ENCODE data around the gene CREG2. TPM values are rescaled to one million over a fixed set of nuclear protein-coding genes. Genes with fewer than 3 reads are reported as not detected.

Gene CREG2
- total RNA-seq, 1 donor from 2014 or later: not detected

GRCh38 chr2:101346909-101347308 lies 40.4 kb downstream of the CREG2 start:
- H3K4me3 Mint-ChIP-seq: no peak overlapping the region
- intact Hi-C loops (cut with micrococcal nuclease): no loop called here
- H3K4me1 Mint-ChIP-seq: peaks cover 4% of the 10 kb centered on the region
- H3K27ac Mint-ChIP-seq: no peak overlapping the region
- H3K27me3 Mint-ChIP-seq: no peaks in the 10 kb centered on the region
- ATAC-seq (ENCODE audit: low read depth): no peak
- CTCF ChIA-PET: interaction anchor here (1.2 kb wide), 1 partner anchor 72 kb away, joined by 5 read pairs; no protein-coding TSS in a partner anchor
- no peak for DNase-seq
- H3K36me3 Mint-ChIP-seq (ENCODE audit: low read depth): no peaks in the 10 kb centered on the region
- POLR2A ChIA-PET: no interaction called here
- TF ChIP-seq CTCF (IDR thresholded peaks at IDR 0.05): no peak
- no peaks in the 10 kb centered on the region for H3K9me3 Mint-ChIP-seq

GRCh38 chr2:101344137-101344536 lies 43.2 kb downstream of the CREG2 start:
- Mint-ChIP-seq H3K9me3 (no peaks in the 10 kb centered on the region), H3K27ac (no peak overlapping the region), H3K4me3 (no peak overlapping the region), H3K4me1 (peaks cover 9% of the 10 kb centered on the region), H3K36me3 (ENCODE audit: low read depth) (no peaks in the 10 kb centered on the region), H3K27me3 (no peaks in the 10 kb centered on the region)
- ChIA-PET POLR2A (no interaction called here), CTCF (no interaction called here)
- DNase-seq (no peak), ATAC-seq (ENCODE audit: low read depth) (no peak)
- no peak for TF ChIP-seq CTCF (IDR thresholded peaks at IDR 0.05)
- intact Hi-C loops (cut with micrococcal nuclease): no loop called here

DNA sequence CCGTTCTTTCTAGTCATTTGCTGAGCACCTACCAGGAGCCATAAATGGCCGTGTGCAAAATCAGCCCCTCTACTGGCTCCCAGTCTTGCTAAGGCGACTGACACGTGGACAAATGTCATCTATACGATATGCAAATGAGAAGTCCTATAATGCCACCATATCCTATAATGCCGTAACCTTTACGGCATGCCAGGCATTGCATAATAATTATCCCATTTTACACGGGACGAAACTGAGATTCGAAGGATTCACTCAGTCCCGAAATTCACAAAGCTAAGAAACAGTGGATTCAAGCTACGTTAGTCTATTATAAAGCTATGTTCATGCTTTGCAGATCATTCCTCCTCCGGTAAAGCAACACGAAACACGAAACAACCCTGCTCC lies 44.7 kb downstream of the CREG2 start:
- Mint-ChIP-seq H3K36me3 (ENCODE audit: low read depth) (no peaks in the 10 kb centered on the region), H3K4me3 (no peak overlapping the region), H3K27me3 (peaks cover 5% of the 10 kb centered on the region), H3K27ac (no peak overlapping the region), H3K9me3 (no peaks in the 10 kb centered on the region), H3K4me1 (peaks cover 7% of the 10 kb centered on the region)
- ChIA-PET POLR2A (interaction anchor here (0.5 to 1.4 kb wide), 3 partner anchors 19 to 331 kb away, joined by 3 to 5 read pairs (median 3); partner anchors contain the start of gene RNF149), CTCF (interaction anchor here (0.7 to 3.8 kb wide), 32 partner anchors 9 to 898 kb away, joined by 3 to 51 read pairs (median 4); partner anchors contain the start of genes CREG2 and RNF149)
- DNase-seq (no peak), ATAC-seq (ENCODE audit: low read depth) (no peak)
- no peak for TF ChIP-seq CTCF (IDR thresholded peaks at IDR 0.05)
- intact Hi-C loops (cut with micrococcal nuclease): loop anchor here (1.0 to 2.0 kb wide), 5 partner anchors 45 to 1107 kb away; partner anchors contain the start of gene CREG2

DNA sequence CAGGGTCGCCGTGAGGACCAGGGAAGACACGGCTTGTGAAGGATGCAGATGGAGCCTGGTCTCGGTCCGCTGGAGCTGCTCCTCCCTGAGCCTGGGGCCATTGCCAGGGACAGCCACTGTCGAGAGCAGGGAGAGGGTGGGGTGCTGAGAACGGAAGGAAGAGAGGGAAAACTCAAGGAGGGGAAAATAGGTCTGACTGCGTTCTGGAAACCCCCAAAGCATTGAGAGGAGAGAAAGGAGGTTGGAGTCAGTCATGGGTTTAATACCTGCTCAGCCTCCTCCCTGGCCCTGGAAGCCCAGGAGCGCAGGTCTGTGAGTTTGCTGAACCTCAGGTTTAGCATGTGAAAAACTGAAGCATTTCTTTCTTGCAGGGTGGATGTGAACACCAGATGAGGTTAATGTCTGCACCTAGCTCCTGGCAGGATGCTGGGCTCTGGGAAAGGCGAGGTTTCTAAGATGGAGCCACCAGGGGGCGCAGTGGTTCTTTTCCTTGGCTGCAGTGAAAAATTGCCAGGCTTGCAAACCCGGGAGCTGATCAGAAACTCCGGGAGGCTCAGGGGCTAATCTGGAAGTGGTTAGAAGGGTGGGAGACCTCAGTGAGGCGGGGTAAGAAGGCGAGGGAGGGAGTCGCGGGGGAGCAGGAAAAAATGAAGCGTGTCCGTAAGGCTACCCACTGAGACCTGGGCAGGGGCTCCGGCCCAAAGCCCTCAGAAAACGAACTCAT lies 45.2 kb downstream of the CREG2 start:
- no peak overlapping the region for H3K27ac Mint-ChIP-seq
- no peaks in the 10 kb centered on the region for H3K36me3 Mint-ChIP-seq (ENCODE audit: low read depth)
- peaks cover 7% of the 10 kb centered on the region for H3K4me1 Mint-ChIP-seq
- POLR2A ChIA-PET: interaction anchor here (0.5 to 1.4 kb wide), 4 partner anchors 19 to 331 kb away, joined by 3 to 5 read pairs (median 4); partner anchors contain the start of gene RNF149
- CTCF ChIA-PET: interaction anchor here (0.6 to 3.8 kb wide), 37 partner anchors 8 to 898 kb away, joined by 3 to 51 read pairs (median 4); partner anchors contain the start of genes CREG2 and RNF149
- DNase-seq (peak; percentile 55), ATAC-seq (ENCODE audit: low read depth) (no peak)
- H3K9me3 Mint-ChIP-seq: no peaks in the 10 kb centered on the region
- peaks cover 6% of the 10 kb centered on the region for H3K27me3 Mint-ChIP-seq
- no peak overlapping the region for H3K4me3 Mint-ChIP-seq
- intact Hi-C loops (cut with micrococcal nuclease): loop anchor here (1.0 to 2.0 kb wide), 6 partner anchors 45 to 1107 kb away; partner anchors contain the start of gene CREG2
- peak; percentile 50 for TF ChIP-seq CTCF (IDR thresholded peaks at IDR 0.05)

- no peak for DNase-seq
- no peaks in the 10 kb centered on the region for H3K9me3 Mint-ChIP-seq
- H3K27ac Mint-ChIP-seq: no peak overlapping the region
- TF ChIP-seq CTCF (IDR thresholded peaks at IDR 0.05): no peak
- POLR2A ChIA-PET: interaction anchor here (0.6 to 0.7 kb wide), 2 partner anchors 71 to 333 kb away, joined by 5 read pairs; no protein-coding TSS in a partner anchor
- intact Hi-C loops (cut with micrococcal nuclease): loop anchor here (1.0 kb wide), 1 partner anchor 78 kb away; no protein-coding TSS in a partner anchor
- peaks cover 7% of the 10 kb centered on the region for H3K4me1 Mint-ChIP-seq
- H3K27me3 Mint-ChIP-seq: peaks cover 7% of the 10 kb centered on the region
- no peaks in the 10 kb centered on the region for H3K36me3 Mint-ChIP-seq (ENCODE audit: low read depth)
- ATAC-seq (ENCODE audit: low read depth): no peak
- CTCF ChIA-PET: interaction anchor here (0.6 to 3.8 kb wide), 26 partner anchors 8 to 899 kb away, joined by 3 to 51 read pairs (median 4); partner anchors contain the start of genes CREG2 and RNF149
- no peak overlapping the region for H3K4me3 Mint-ChIP-seq
These were observed 45.9 kb downstream of the CREG2 start for GRCh38 chr2:101341421-101341820.
